K562 (cell line): ENCODE measurements around the gene CLCA2. TPM values are rescaled to one million over a fixed set of nuclear protein-coding genes. Genes with fewer than 3 reads are reported as not detected.
A peak's percentile ranks its signal among the peaks of the same experiment; 100 is the strongest.

Experiments used
- ATF3 ChIP-seq, 2 experiments: fragments of 450-650 bp in 1 of 2; sonication (generic) in 1 of 2; formaldehyde crosslinking in 1 of 2; IDR thresholded peaks in 1 of 2; conservative IDR thresholded peaks in 1 of 2; 2 replicates each; pipeline versions ENCODE4 v1.6.1 to v1.8.1; 2016 to 2023; ENCODE audit warnings: mild to moderate bottlenecking in 2 of 2, moderate library complexity in 2 of 2, inconsistent platforms in 1 of 2, missing genetic modification reagents in 1 of 2
- CTCF ChIP-seq, 3 experiments: IDR thresholded peaks in 2 of 3; conservative IDR thresholded peaks in 1 of 3; 2 replicates each; pipeline ENCODE4 v1.5.1; 2011 to 2012; ENCODE audit warnings: low read length in 3 of 3, mild to moderate bottlenecking in 3 of 3, control low read depth in 2 of 3, improper control_type of control experiment in 1 of 3, inconsistent platforms in 1 of 3, low read depth in 1 of 3, mixed read lengths in 1 of 3, moderate library complexity in 1 of 3; ENCODE audit not compliant: insufficient read depth in 2 of 3
- CTCFL ChIP-seq: IDR thresholded peaks from 2 replicates; pipeline ENCODE4 v1.6.1; 2011; ENCODE audit warnings: borderline replicate concordance, low read depth, mild to moderate bottlenecking, moderate library complexity, low read length; ENCODE audit not compliant: insufficient read depth, poor library complexity, severe bottlenecking
- DEAF1 ChIP-seq: fragments of 450-650 bp; formaldehyde crosslinking; IDR thresholded peaks from 2 replicates; pipeline ENCODE4 v1.4.0; 2020; ENCODE audit warnings: mild to moderate bottlenecking, moderate library complexity
- E2F3 ChIP-seq: fragments of 250-450 bp; sonication (Bioruptor Pico); IDR thresholded peaks from 2 replicates; pipeline ENCODE4 v1.4.0; 2020; ENCODE audit warnings: mild to moderate bottlenecking
- ETS2 ChIP-seq: IDR thresholded peaks from 2 replicates; pipeline ENCODE4 v1.6.1; 2016; ENCODE audit warnings: borderline replicate concordance, missing genetic modification characterization, mild to moderate bottlenecking, moderate library complexity, missing compliant biosample characterization; ENCODE audit not compliant: poor library complexity, severe bottlenecking
- KDM5B ChIP-seq: fragments of 200-600 bp; sonication (generic); IDR thresholded peaks from 2 replicates; pipeline ENCODE4 v1.6.1; 2012; ENCODE audit warnings: low read depth, mild to moderate bottlenecking, moderate library complexity, low read length, control low read depth, inconsistent platforms; ENCODE audit not compliant: insufficient replicate concordance
- MLLT1 ChIP-seq, 2 experiments: fragments of 450-650 bp; IDR thresholded peaks; 2 replicates each; pipeline ENCODE4 v1.6.1; 2016
- RAD21 ChIP-seq, 2 experiments: fragments of 250-450 bp in 1 of 2; fragments of 450-650 bp in 1 of 2; sonication (Bioruptor Pico) in 1 of 2; formaldehyde crosslinking in 1 of 2; IDR thresholded peaks in 1 of 2; conservative IDR thresholded peaks in 1 of 2; 2 replicates each; pipeline versions ENCODE4 v1.4.0 to v1.8.0; 2020 to 2022; ENCODE audit warnings: mild to moderate bottlenecking in 2 of 2, moderate library complexity in 1 of 2
- SAFB2 ChIP-seq: fragments of 200-400 bp; formaldehyde crosslinking; IDR thresholded peaks from 2 replicates; pipeline ENCODE4 v1.6.1; 2018; ENCODE audit warnings: borderline replicate concordance, low read length, low read depth, moderate library complexity; ENCODE audit not compliant: severe bottlenecking
- SIRT6 ChIP-seq: IDR thresholded peaks from one replicate; pipeline ENCODE4 v1.6.1; 2012; ENCODE audit warnings: low read depth, mild to moderate bottlenecking, control low read depth, inconsistent platforms, low read length, moderate library complexity
- STAG1 ChIP-seq: sonication (generic); formaldehyde crosslinking; IDR thresholded peaks from 2 replicates; pipeline ENCODE4 v1.5.0; 2020; ENCODE audit warnings: missing genetic modification reagents, borderline replicate concordance
- ZNF143 ChIP-seq: sonication (generic); formaldehyde crosslinking; IDR thresholded peaks from 2 replicates; pipeline ENCODE4 v1.9.0; 2022; ENCODE audit warnings: mild to moderate bottlenecking, missing genetic modification reagents
- ZNF583 ChIP-seq: fragments of 250-450 bp; sonication (Bioruptor Pico); IDR thresholded peaks from 2 replicates; pipeline ENCODE4 v1.4.0; 2020
- polyA plus RNA-seq, 8 experiments: library from polyadenylated mRNA; depleted of rRNA in 4 of 8; stranded (reverse) in 5 of 8; unstranded in 3 of 8; fragments of >200 nt; fragmentation: Nextera tagmentation in 2 of 8; fragmentation: Illumina TruSeq in 1 of 8; extraction: Ambion mirVana in 2 of 8; extraction: Trizol in 1 of 8; gene quantifications; 2 replicates each; pipeline versions ENCODE4 v1.2.1 to v1.2.3, GENCODE V29; 2011 to 2014; ENCODE audit warnings: inconsistent platforms in 1 of 8, missing spikeins in 1 of 8
- total RNA-seq, 7 experiments: library from RNA; depleted of rRNA in 6 of 7; stranded (reverse); fragments of >200 nt in 6 of 7; fragmentation: Illumina TruSeq in 2 of 7; extraction: Trizol in 2 of 7; gene quantifications; 2 replicates each; pipeline versions ENCODE4 v1.2.1 to v1.2.3, GENCODE V29; 2011 to 2021; ENCODE audit warnings: low replicate concordance in 1 of 7
- TF ChIP-seq, protein P1 (sequence below): IDR thresholded peaks from 2 replicates; pipeline ENCODE4 v1.6.1; 2016; ENCODE audit warnings: missing genetic modification characterization, missing compliant biosample characterization

CLCA2 gene
- total and polyA plus RNA-seq, 9 of the 15 experiments (the other 6 are each of a cell fraction or from before 2014, with no cell fraction given): 0.03 TPM; not detected in 8

DNA sequence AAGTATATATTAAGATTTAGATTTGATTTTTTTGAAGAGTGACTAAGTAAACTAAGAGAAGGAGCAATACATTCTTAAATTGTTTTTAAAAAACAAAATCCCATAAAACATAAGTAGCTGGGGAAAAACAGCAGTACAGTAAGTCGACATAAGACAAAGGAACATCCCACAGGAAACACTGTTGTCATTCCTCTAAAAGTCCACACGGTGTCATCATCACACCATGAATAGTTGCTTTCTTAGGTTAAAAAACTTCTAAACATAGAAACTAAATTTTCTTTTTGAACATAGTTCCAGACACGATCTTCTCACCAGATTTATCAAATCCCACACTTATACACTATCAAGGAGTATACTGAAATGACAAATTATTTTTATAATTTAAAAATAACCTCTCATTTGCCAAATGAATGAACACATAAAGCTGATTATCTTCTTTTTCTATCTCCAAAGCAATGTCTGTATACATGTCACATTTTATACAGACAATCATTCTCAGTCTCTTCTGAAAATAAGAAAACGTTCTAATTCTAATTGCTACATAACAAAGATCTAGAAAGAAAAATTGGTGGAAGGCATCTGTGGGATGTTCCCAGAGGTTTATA is 43.6 kb upstream of the CLCA2 start (continued):
- TF ChIP-seq MLLT1 (IDR thresholded peaks at IDR 0.05) (no peak), ATF3 (IDR thresholded peaks at IDR 0.05) (peak; percentile 63), ATF3 (CRISPR knock-in tag; conservative IDR thresholded peaks at IDR 0.05) (no peak), KDM5B (no peak), ZNF143 (CRISPR knock-in tag) (no peak), E2F3 (CRISPR knock-in tag) (no peak), STAG1 (CRISPR knock-in tag) (no peak), SAFB2 (no peak), RAD21 (CRISPR knock-in tag; conservative IDR thresholded peaks at IDR 0.05 in 1 of 2, IDR thresholded peaks at IDR 0.05 in 1 of 2) (peak; percentile 87 to 88), ETS2 (tag) (no peak), ZNF583 (CRISPR knock-in tag) (no peak), CTCF (IDR thresholded peaks at IDR 0.05 in 2 of 3, conservative IDR thresholded peaks at IDR 0.05 in 1 of 3; ENCODE audit: insufficient read depth in 2 of 3, low read depth in 1 of 3, low read length in 3 of 3) (peak; percentile 53 to 77 (median 58); a peak in 4 of 6 replicates), CTCFL (no peak), SIRT6 (no peak), DEAF1 (CRISPR knock-in tag) (peak; percentile 65; the same call in 1 of the 2 replicates)
- TF ChIP-seq, protein P1, sequence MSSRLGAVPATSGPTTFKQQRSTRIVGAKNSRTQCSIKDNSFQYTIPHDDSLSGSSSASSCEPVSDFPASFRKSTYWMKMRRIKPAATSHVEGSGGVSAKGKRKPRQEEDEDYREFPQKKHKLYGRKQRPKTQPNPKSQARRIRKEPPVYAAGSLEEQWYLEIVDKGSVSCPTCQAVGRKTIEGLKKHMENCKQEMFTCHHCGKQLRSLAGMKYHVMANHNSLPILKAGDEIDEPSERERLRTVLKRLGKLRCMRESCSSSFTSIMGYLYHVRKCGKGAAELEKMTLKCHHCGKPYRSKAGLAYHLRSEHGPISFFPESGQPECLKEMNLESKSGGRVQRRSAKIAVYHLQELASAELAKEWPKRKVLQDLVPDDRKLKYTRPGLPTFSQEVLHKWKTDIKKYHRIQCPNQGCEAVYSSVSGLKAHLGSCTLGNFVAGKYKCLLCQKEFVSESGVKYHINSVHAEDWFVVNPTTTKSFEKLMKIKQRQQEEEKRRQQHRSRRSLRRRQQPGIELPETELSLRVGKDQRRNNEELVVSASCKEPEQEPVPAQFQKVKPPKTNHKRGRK: no peak
